K562 (cell line): ENCODE data around the gene WDR90. TPM values are rescaled to one million over a fixed set of nuclear protein-coding genes. Genes with fewer than 3 reads are reported as not detected.

Experiments used
- ATF1 ChIP-seq, 2 experiments: fragments of 450-650 bp in 1 of 2; IDR thresholded peaks; 2 replicates each; pipeline ENCODE4 v1.6.1; 2016; ENCODE audit warnings: missing compliant biosample characterization in 1 of 2, missing genetic modification characterization in 1 of 2
- CXXC5 ChIP-seq: fragments of 250-450 bp; sonication (Bioruptor Pico); IDR thresholded peaks from 2 replicates; pipeline ENCODE4 v1.8.0; 2022; ENCODE audit warnings: inconsistent platforms, mild to moderate bottlenecking, moderate library complexity
- EGR1 ChIP-seq: fragments of 450-650 bp; conservative IDR thresholded peaks from 2 replicates; pipeline ENCODE4 v1.6.1; 2017; ENCODE audit warnings: mild to moderate bottlenecking
- HDAC1 ChIP-seq, 2 experiments: fragments of 450-650 bp; IDR thresholded peaks; 2 replicates each; pipeline ENCODE4 v1.6.1; 2016 to 2017; ENCODE audit warnings: inconsistent platforms in 1 of 2, mild to moderate bottlenecking in 1 of 2, moderate library complexity in 1 of 2
- MYC ChIP-seq, 2 experiments: fragments of 250-450 bp in 1 of 2; sonication (Bioruptor Pico) in 1 of 2; IDR thresholded peaks; 2 replicates each; pipeline versions ENCODE4 v1.5.1 to v1.6.1; 2012 to 2021; ENCODE audit warnings: low read depth in 2 of 2, borderline replicate concordance in 1 of 2, improper control_type of control experiment in 1 of 2, low read length in 1 of 2, mild to moderate bottlenecking in 1 of 2, moderate library complexity in 1 of 2
- ZBTB40 ChIP-seq, 2 experiments: fragments of 450-650 bp in 1 of 2; sonication (generic) in 1 of 2; formaldehyde crosslinking in 1 of 2; IDR thresholded peaks; 2 replicates each; pipeline versions ENCODE4 v1.7.1 to v1.9.0; 2016 to 2022; ENCODE audit warnings: inconsistent platforms in 1 of 2, mild to moderate bottlenecking in 1 of 2, missing genetic modification reagents in 1 of 2
- ZNF592 ChIP-seq: fragments of 450-650 bp; IDR thresholded peaks from 2 replicates; pipeline ENCODE4 v1.6.1; 2017; ENCODE audit warnings: antibody characterized with exemption, mild to moderate bottlenecking
- polyA plus RNA-seq, 8 experiments: library from polyadenylated mRNA; depleted of rRNA in 4 of 8; stranded (reverse) in 5 of 8; unstranded in 3 of 8; fragments of >200 nt; fragmentation: Nextera tagmentation in 2 of 8; fragmentation: Illumina TruSeq in 1 of 8; extraction: Ambion mirVana in 2 of 8; extraction: Trizol in 1 of 8; gene quantifications; 2 replicates each; pipeline versions ENCODE4 v1.2.1 to v1.2.3, GENCODE V29; 2011 to 2014; ENCODE audit warnings: inconsistent platforms in 1 of 8, missing spikeins in 1 of 8
- total RNA-seq, 7 experiments: library from RNA; depleted of rRNA in 6 of 7; stranded (reverse); fragments of >200 nt in 6 of 7; fragmentation: Illumina TruSeq in 2 of 7; extraction: Trizol in 2 of 7; gene quantifications; 2 replicates each; pipeline versions ENCODE4 v1.2.1 to v1.2.3, GENCODE V29; 2011 to 2021; ENCODE audit warnings: low replicate concordance in 1 of 7

The WDR90 gene
- total and polyA plus RNA-seq, 9 of the 15 experiments (the other 6 are each of a cell fraction or from before 2014, with no cell fraction given) = 0.44 to 12.6 (median 3.3) TPM

DNA sequence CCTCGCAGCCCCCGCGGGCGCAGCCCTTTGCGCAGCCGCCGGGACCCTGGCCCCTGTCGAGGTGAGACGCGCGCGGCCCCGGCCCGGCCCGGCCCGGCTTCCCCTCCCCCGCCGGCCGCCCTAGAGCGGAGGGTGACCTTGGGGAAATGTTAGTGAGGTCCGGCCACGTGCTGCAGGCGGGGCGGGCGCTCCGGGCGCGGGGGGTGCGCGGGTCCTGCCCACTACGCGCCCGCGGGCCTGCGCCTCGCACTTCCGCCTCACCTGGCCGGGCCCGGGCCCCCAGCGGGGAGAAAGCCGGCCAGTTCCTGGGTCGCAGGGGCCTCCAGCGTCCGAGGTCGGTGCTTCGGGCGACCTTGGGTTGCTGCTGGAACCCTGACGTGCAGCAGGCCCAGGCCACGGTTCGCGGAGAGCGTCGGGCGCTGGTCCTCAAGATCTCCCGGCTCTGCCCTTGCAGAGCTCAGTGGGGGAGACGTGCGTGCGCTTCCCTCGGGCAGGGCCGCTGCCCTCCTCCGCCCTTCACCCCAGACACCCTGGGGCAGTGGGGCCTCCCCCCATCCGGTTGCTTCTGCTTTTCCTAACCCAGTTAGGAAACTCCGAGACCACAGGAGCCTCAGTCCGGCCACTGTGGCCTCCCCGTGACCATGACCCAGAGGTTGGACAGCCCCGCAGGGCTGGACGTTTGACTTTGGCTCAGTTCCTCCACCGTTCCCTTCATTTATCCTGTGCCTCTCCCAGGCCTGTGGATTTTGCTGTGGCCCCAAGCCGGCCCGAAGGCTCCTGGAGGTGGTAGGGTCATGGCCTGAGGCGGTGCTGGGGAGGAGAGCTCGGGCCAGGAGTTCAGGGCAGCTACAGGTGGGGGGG, 6.7 kb upstream of the WDR90 start (continued):
- peak; percentile 86 for TF ChIP-seq ZNF592
- no peak for TF ChIP-seq EGR1
- TF ChIP-seq ZBTB40 (IDR thresholded peaks at IDR 0.05) = 0 out of 2 replicates have a peak, but pooled peaks have one; percentile 44
- no peak for TF ChIP-seq ZBTB40 (CRISPR knock-in tag; IDR thresholded peaks at IDR 0.05)
- TF ChIP-seq ATF1 (CRISPR knock-in tag; IDR thresholded peaks at IDR 0.05) = no peak
- TF ChIP-seq ATF1 (tag; IDR thresholded peaks at IDR 0.05) = 0 out of 2 replicates have a peak, but pooled peaks have one; percentile 40
- TF ChIP-seq CXXC5 = peak; percentile 20
- TF ChIP-seq MYC (IDR thresholded peaks at IDR 0.05; ENCODE audit: low read depth, low read length) = peak; percentile 88
- TF ChIP-seq MYC (CRISPR knock-in tag; IDR thresholded peaks at IDR 0.05; ENCODE audit: borderline replicate concordance, low read depth) = no peak
- 0 out of 4 replicates have a peak, but pooled peaks of 1 of the 2 experiments have one; percentile 22 for TF ChIP-seq HDAC1 (IDR thresholded peaks at IDR 0.05)
